NB4 (cell line): Measurements from ENCODE around the gene LRRC14B.

Experiments
- CTCF ChIP-seq: IDR thresholded peaks from one replicate; pipeline ENCODE4 v1.5.1; 2012; ENCODE audit warnings: low read depth, low read length
- MYC ChIP-seq: IDR thresholded peaks from 2 replicates; pipeline ENCODE4 v1.6.1; 2011; ENCODE audit warnings: low read depth, low read length
- POLR2A ChIP-seq: IDR thresholded peaks from 2 replicates; pipeline ENCODE4 v1.6.1; 2011; ENCODE audit warnings: mild to moderate bottlenecking; ENCODE audit not compliant: insufficient read length; ENCODE audit errors: extremely low read depth
- TF ChIP-seq, protein P1 (sequence below): IDR thresholded peaks from 2 replicates; pipeline ENCODE4 v1.6.1; 2011; ENCODE audit warnings: low read depth, low read length

DNA sequence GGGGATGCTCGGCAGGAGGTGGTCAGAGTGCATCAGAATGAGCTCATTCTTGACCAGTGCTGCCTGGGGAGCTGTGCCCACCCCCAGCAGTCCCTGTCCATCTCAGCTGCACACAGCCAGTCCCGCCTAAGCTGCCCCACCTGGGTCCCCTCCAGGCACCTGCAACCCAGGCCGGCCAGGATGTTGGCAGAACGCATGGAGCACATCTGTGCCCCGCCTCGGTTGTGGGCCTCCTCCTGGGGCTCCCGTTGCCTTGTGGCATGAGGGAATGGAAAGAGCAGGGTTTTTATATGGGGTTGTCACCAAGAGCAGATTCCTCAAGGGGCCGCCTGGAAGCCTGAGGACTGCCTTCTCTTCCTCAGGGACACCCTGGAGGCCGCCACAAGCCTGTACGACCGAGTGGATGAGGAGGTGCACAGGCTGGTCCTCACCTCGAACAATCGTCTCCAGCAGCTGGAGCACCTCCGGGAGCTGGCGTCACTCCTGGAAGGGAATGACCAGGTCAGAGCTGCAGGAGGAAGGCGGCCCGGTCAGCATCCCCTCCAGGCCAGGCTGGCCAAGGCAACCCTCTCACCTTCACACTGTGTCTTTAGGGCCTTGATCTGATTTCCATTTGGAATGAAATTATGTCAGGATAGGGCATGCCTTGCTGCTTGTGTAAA, 34.8 kb upstream of the LRRC14B start:
- TF ChIP-seq CTCF (no peak), POLR2A (no peak), MYC (no peak)
- TF ChIP-seq, protein P1, sequence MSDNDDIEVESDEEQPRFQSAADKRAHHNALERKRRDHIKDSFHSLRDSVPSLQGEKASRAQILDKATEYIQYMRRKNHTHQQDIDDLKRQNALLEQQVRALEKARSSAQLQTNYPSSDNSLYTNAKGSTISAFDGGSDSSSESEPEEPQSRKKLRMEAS, result no peak
